AG09319 (cell line): ENCODE data around the gene KRT7.

Source experiments
- DNase-seq: peaks from one replicate; pipeline ENCODE4 v3.0.0-alpha.2; 2010; ENCODE audit warnings: low read depth; ENCODE audit errors: extremely low read depth
- CTCF ChIP-seq: IDR thresholded peaks from 2 replicates; pipeline ENCODE4 v1.5.1; 2011; ENCODE audit warnings: low read depth, mild to moderate bottlenecking, inconsistent platforms, low read length, moderate library complexity

KRT7 gene

GRCh38 chr12:52221912-52222457, 11.1 kb upstream of the KRT7 start:
- DNase-seq, result no peak
- TF ChIP-seq CTCF, result peak; percentile 55

GRCh38 chr12:52222692-52223091, 10.4 kb upstream of the KRT7 start:
- no peak for DNase-seq
- no peak for TF ChIP-seq CTCF

GRCh38 chr12:52223406-52224039, 9.5 kb upstream of the KRT7 start:
- DNase-seq, result no peak

GRCh38 chr12:52224151-52224550, 8.9 kb upstream of the KRT7 start:
- TF ChIP-seq CTCF, result no peak
- no peak for DNase-seq

More at GRCh38 chr12:52223406-52224039, 9.5 kb upstream of the KRT7 start:
- TF ChIP-seq CTCF, result no peak

- DNase-seq, result no peak
- TF ChIP-seq CTCF, result no peak
These were observed 7.3 kb upstream of the KRT7 start for GRCh38 chr12:52225752-52226151.

- no peak for TF ChIP-seq CTCF
- DNase-seq, result no peak
These were observed 6.6 kb upstream of the KRT7 start for GRCh38 chr12:52226446-52226845.

GRCh38 chr12:52227606-52228166, 5.4 kb upstream of the KRT7 start:
- no peak for TF ChIP-seq CTCF
- DNase-seq, result no peak
